ENCODE data around the gene PRUNE2. TPM values are rescaled to one million over a fixed set of nuclear protein-coding genes. Genes with fewer than 3 reads are reported as not detected.

The PRUNE2 gene
- total RNA-seq, 4 donors from 2014 or later, result 3.7 to 7.8 (median 4.9) TPM

GRCh38 chr9:76603448-76603895 is 302.4 kb downstream of the PRUNE2 start:
- H3K27ac ChIP-seq, result no peak overlapping the region
- no peak for TF ChIP-seq POLR2A (IDR thresholded peaks at IDR 0.05)
- no peak for TF ChIP-seq CTCF (IDR thresholded peaks at IDR 0.05)
- intact Hi-C loops (cut with DNase I), result no loop called here
- no peaks in the 10 kb centered on the region for H3K9me3 ChIP-seq
- no peaks in the 10 kb centered on the region for H3K27me3 ChIP-seq
- no peak for DNase-seq
- peaks cover 0 to 23% of the 10 kb centered on the region in 2 donors for H3K4me1 ChIP-seq
- no peaks in the 10 kb centered on the region for H3K36me3 ChIP-seq
- H3K4me3 ChIP-seq (replicated peaks in 1 of 3), result no peak overlapping the region

DNA sequence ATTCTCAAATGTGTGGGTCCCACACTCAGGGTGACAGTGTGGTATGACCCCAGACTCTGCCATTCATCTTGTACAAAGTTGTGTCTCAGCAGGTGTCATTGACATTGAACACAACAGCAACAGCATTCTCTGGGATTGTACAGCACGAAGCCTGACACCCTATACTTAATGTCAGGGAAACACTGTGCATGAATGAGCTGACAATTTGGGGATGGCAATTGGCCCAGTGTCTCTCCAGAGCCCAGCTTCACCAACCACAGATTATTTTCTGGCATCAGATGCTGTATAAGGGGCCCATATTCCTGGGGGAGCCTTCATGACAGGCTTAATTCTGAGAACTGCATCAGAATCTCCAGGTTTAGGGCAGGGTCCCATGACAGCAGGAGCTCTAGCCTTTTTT is 303.7 kb downstream of the PRUNE2 start:
- DNase-seq, result peak in 1 of 2 donors; percentile 26
- TF ChIP-seq CTCF (IDR thresholded peaks at IDR 0.05) (no peak), POLR2A (IDR thresholded peaks at IDR 0.05) (no peak)
- Histone ChIP-seq H3K4me3 (replicated peaks in 1 of 3) (no peak overlapping the region), H3K27me3 (no peaks in the 10 kb centered on the region), H3K4me1 (peaks cover 0 to 23% of the 10 kb centered on the region in 2 donors), H3K9me3 (no peaks in the 10 kb centered on the region), H3K27ac (no peak overlapping the region), H3K36me3 (no peaks in the 10 kb centered on the region)
- 15 to 28% methylated on average over 1 of the region's 1 CpG for WGBS, 2 donors
- intact Hi-C loops (cut with DNase I), result no loop called here

- H3K27ac ChIP-seq, result peak overlapping the region in 2 of 3 donors; percentile 2 to 53
- intact Hi-C loops (cut with DNase I), result no loop called here
- H3K4me3 ChIP-seq (replicated peaks in 1 of 3), result no peak overlapping the region
- H3K4me1 ChIP-seq, result peaks cover 0 to 23% of the 10 kb centered on the region in 2 donors
- H3K9me3 ChIP-seq, result no peaks in the 10 kb centered on the region
- no peak for TF ChIP-seq POLR2A (IDR thresholded peaks at IDR 0.05)
- no peak for TF ChIP-seq CTCF (IDR thresholded peaks at IDR 0.05)
- WGBS, 2 donors, result 26 to 44% methylated on average over 2 of the region's 2 CpGs
- DNase-seq, result peak; percentile 34
- no peaks in the 10 kb centered on the region for H3K27me3 ChIP-seq
- no peaks in the 10 kb centered on the region for H3K36me3 ChIP-seq
Observed at GRCh38 chr9:76600007-76600615, 305.8 kb downstream of the PRUNE2 start.

- TF ChIP-seq CTCF (IDR thresholded peaks at IDR 0.05) (no peak), POLR2A (IDR thresholded peaks at IDR 0.05) (no peak)
Observed at GRCh38 chr9:76598981-76599380, 306.9 kb downstream of the PRUNE2 start.

DNA sequence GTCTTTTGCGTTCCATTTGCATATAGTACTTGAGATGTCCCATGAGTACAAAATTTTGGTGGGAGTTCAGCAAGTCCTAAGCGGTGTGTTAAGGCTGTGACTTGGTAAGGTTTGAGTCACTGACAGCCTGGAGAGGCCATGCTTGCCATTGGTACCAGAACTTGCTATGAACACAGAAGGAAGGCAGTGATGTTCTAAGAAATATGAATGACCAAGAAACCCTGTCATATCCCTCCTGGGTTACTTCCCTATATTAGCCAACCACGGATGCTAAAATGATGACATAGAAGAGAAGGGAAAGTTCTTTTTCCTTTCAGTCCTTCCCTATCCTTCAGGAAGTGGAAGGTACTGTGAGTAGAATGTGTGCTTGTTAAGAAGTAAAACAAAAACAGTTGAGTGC is 310.3 kb downstream of the PRUNE2 start:
- Histone ChIP-seq H3K4me1 (peaks cover 0 to 19% of the 10 kb centered on the region in 2 donors), H3K27ac (no peak overlapping the region), H3K27me3 (no peaks in the 10 kb centered on the region), H3K9me3 (no peaks in the 10 kb centered on the region), H3K4me3 (replicated peaks in 1 of 3) (no peak overlapping the region), H3K36me3 (no peaks in the 10 kb centered on the region)
- DNase-seq, result no peak
- no peak for TF ChIP-seq POLR2A (IDR thresholded peaks at IDR 0.05)
- TF ChIP-seq CTCF (IDR thresholded peaks at IDR 0.05), result no peak
- 51 to 58% methylated on average over 3 of the region's 3 CpGs for WGBS, 2 donors
- intact Hi-C loops (cut with DNase I), result no loop called here

More at GRCh38 chr9:76598981-76599380, 306.9 kb downstream of the PRUNE2 start:
- Histone ChIP-seq H3K36me3 (no peaks in the 10 kb centered on the region), H3K4me1 (peaks cover 0 to 23% of the 10 kb centered on the region in 2 donors), H3K9me3 (no peaks in the 10 kb centered on the region), H3K27ac (no peak overlapping the region), H3K27me3 (no peaks in the 10 kb centered on the region), H3K4me3 (replicated peaks in 1 of 3) (no peak overlapping the region)
- DNase-seq, result no peak
- 76 to 90% methylated on average over 4 of the region's 4 CpGs for WGBS, 2 donors
- intact Hi-C loops (cut with DNase I), result no loop called here
